GM19452 (cell line): Measurements from ENCODE around the gene SIGLEC11.
"Not testable (repeated sequence)": the region's sequence is repeated elsewhere in the genome, so short reads cannot be mapped to it uniquely, and the experiment has no call there.

Experiments
- ATAC-seq: cut with Tn5 transposase; IDR thresholded peaks from one replicate; pipeline ENCODE4 v1.9.1; 2021; ENCODE audit not compliant: unreplicated experiment

The SIGLEC11 gene

DNA sequence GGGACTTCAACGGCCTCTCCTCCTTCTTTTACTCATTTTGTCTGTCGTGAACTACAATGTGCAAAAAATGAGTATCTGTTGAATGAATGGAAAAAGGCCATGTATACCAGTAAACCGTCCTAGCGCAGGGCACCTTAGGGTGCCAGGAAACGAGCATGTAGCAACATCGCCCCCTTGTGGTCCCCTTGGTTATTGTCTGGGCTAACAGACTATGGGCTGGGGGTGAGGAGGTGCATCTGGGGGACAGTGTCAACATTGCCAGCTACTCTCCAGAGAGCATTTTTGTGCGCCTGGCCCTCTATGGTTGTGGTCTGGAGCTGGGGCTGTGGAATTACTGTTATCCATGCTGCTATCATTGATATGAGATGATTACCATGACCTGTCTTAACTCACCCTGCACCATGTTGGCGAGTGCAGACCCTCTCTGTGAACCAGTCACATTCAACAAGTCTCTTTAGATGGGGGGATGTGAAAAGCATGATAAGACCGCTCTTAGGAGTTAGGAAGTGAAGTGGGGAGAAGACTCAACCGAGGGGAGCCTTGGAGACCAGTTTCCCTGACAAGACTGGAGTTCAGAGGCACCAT lies 22.8 kb upstream of the SIGLEC11 start:
- no peak for ATAC-seq

DNA sequence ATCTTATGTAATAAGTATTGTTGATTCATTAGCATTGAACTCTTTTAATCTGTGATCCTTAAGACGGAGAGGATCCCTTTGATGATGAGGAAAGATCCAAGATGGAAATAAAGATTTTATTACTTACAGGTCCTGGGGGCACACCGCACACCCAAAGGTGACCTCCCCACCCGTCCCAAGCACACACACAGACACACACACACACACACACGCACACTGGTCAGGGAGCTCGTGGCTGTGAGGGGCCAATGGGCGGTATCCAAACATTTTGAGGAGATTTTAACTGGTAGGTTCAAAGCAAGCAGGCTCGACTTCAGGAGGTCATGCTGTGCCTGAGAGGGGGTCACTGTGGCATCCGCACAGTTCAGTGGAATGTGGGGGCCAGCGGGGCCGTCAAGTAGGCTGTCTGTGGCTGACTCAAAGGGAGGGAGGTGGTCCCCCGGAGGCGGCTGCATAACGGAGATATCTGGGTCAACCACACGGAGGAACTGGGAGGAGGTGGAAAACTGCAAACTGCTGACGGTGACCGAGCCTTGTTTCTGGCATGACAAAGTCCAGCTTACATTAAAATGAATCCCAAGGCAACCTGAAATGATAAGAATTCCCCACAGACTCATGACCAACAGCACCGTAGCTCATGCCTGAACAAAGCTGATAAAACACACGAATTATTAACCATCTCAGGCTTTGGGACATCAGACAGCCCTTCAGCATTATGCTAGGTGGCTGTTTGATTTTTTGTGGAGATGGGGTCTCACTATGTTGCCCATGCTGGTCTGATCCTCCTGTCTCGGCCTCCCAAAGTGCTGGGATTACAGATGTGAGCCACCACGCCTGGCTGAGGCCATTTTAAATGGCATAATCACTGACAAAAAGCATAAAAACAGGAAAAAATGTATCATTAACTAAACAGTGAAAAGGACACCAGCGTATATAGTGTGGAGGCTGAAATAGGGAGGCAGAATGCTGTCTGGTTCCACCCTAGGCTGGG lies 20.9 kb upstream of the SIGLEC11 start:
- no peak for ATAC-seq

DNA sequence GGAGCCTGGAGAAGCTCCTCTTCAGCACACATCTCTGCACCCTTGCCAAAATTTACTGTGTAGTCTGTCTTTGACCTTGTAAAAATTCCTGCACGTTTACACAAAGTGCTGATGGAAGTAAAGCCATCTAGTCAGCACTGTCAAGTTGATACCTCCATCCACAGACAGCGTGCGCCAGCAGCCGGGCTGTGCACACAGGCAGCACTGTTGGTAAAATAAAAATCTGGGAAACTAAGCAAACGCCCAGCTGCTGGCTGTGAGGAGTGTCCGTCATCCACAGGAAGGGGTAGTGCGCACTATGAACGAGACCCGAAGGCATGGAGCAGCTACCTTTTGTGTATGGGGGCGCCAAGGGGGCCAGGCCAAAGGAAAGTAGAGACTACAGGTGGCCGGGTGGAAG lies 17.4 kb upstream of the SIGLEC11 start:
- ATAC-seq: no peak

DNA sequence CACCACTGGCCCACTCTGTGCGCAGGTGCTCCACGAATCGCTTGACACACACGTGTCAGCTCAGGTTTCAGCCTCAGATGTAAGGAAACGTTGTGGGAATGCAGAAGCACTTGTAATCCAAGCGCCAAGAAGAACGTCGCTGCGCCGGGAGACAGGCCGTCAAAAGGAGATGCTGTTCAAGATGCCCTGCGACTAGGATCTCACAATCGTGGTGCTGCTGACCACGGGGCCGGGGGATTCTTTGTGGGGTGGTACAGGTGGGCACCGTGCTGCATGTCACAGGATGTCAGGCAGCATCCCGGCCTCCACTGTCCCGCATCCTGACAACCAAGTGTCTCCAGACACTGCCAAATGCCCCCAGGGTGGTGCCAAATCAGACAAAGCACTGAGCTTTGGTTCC lies 16.9 kb upstream of the SIGLEC11 start:
- ATAC-seq: no peak

DNA sequence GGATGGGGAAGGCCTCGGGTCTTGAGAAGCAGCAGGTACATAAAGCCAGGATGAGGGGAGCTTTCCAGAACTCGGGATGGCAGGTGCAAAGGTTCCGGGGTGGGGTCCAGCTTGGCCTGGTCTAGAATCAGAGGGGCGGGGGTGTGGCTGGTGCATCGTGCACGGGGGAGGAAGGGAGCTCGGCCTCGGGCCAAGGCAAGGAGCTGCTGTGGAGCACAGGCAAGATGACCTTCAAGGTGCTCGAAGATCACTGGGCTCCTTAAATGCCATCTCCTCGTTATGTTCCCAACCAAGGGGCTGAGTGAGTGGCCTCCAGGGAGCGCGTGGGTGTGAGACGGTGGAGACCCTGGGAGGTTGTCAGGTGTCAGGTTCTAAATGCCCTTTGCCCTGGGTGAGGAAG lies 16.1 kb upstream of the SIGLEC11 start:
- no peak for ATAC-seq

DNA sequence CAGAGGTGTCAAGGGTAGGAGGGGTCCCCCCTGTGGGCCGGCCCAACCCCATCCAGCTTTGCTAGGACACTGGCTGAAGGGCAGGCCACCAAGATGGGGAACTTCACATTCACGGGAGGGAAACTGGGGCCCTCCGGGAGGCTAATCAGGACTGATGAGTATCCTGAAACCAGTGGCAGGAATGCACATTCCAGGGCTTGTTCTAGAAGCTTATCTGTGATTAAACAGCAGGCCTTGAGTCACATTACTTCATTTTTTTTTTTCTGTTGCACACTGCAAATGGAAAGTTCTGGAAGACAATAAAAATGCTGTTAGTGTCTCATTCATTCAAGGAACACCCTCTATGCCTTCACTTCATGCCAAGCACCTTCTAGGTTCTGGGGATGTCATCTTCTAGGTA lies 15.5 kb upstream of the SIGLEC11 start:
- no peak for ATAC-seq

DNA sequence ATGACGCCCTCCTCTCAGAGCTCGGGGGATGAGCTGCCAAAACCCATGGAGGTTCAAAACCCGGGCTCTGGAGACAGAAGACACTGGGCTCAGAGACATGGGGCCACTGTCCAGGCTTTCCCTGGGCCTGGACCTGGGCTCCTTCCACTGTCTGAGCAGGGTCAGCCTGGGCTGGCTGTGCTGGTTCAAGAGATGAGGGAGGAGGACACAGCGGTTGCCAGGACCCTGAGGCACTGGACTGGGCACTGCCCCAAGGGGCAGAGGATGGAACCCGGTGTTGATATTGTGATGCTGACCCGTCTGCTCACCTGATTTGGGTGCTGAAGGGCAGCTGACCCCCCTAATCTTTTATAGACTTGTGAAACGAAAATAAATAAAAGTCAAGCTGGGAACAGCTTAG lies 14.1 kb upstream of the SIGLEC11 start:
- no peak for ATAC-seq

DNA sequence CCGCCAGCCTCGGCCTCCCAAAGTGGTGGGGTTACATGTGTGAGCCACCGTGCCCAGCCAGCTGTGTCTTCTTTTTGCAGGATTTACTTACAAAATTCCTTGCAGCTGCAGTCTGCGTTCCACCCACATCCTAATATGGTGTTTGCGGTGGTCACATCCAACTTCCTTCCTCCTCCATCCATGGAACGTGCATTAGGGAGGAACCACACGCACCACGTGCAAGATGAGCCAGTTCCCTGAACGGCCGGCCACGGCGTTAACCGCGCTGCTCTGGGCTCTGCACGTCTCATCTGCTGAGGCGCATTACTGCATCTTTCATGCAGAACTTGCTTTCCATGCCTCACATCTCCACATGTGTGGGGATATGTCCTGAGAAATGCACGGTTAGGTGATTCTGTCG lies 13.0 kb upstream of the SIGLEC11 start:
- no peak for ATAC-seq

DNA sequence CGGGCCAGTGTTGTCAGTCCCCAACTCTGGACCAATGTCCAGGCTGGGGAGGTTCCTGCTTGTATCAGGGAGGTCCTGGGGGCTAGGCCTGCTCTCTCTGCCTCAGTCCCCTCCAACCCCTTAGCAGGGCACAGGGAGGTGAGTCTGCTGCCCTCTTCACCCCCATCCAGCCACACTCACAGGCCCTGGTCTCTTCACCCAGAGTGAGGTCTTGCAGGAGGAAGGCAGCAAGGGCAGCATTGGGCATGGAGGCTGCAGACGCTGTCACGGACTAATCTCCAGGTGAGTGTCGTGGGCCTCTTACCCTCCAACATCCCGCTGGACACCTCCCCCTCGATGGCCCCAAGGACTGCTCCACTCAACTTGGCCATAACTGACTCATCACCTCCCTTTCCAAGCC lies 11.9 kb upstream of the SIGLEC11 start:
- ATAC-seq: no peak

DNA sequence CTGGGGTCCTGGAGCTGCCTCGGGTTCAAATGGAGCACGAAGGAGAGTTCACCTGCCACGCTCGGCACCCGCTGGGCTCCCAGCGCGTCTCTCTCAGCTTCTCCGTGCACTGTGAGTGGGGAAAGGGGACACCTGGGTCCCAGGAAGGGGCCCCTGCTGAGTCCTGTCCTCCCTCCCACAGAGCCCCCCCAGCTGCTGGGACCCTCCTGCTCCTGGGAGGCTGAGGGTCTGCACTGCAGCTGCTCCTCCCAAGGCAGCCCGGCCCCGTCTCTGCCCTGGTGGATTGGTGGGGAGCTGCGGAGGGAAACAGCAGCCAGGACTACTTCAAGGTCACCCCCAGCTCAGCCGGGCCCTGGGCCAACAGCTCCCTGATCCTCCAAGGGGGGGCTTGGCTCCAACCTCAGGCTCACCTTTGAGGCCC lies 11.0 kb upstream of the SIGLEC11 start:
- no peak for ATAC-seq

DNA sequence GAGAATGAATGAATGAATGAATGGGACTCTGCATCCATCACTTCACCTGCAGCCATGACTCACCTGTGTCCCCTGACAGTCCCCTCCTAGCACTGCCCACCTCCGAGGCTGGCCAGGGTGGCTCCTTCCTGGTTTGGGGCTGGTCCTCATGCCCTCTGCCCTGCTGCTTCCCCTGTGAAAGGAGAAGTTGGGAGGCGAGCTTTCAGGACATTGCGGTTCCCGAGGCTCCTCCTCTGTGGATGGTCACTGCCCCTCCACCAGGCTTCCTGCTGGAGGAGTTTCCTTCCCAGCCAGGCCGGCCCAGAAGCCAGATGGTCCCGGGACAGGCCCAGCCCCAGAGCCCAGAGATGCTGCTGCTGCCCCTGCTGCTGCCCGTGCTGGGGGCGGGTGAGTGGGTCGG lies 8.4 kb upstream of the SIGLEC11 start:
- ATAC-seq: not testable (repeated sequence)

DNA sequence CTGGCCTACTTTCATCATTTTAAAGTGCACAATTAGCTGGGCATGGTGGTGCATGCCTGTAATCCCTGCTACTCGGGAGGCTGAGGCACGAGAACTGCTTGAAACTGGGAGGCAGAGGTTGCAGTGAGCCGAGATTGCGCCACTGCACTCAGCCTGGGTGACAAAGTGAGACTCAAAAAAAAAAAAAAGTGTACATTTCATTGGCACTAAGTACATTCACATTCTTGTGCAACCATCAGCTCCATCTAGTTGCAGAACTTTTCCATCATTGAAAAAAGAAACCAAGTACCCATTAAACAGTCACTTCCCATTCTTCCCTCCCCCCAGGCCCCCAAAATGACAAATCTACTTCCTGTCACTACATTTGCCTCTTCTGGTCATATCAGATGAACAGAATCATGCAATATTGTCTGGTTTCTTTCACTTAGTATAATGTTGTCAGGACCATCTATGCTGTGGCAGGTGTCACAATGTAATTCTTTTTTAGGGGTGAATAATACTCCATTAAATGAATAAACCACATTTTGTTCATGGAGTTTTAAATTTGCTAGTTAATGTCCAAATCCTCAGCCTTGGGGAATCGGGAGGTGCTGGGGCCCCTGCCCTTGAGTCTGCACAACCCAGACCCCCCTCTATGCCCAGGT lies 7.4 kb upstream of the SIGLEC11 start:
- ATAC-seq: no peak

DNA sequence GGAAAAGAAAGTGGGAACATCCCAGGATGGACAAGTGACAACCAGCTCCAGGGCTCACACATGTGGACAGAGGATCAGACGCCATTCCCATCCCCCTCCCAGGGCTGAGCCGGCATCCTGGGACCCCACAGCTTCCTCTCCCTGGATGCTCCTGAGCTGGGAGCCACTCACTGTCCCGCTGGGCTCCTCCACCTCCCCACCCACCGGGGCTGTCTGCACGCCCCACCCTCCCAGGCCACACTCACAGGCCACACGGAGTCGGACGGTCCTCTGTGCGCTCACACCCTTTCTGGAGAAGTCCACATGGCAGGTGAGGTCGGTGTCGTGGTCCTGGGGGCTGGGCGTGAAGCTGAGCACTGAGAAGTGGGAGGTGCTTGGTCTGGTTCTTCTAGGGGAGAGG lies 1.1 kb downstream of the SIGLEC11 start:
- ATAC-seq: not testable (repeated sequence)

DNA sequence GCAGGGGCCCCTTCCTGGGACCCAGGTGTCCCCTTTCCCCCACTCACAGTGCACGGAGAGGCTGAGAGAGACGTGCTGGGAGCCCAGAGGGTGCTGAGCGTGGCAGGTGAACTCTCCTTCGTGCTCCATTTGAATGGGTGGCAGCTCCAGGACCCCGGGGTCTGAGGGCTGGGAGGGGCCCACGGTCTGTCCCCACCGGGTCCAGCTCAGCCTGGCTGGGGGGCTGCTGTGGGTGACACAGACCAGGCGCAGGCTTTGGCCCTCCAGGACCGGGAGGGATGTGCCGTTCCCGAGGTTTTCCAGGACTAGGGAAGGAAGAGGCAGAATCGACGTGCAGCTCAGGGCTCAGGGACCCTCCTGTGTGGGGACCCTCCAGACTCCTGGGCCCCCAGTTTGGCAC lies 2.4 kb downstream of the SIGLEC11 start:
- not testable (repeated sequence) for ATAC-seq

DNA sequence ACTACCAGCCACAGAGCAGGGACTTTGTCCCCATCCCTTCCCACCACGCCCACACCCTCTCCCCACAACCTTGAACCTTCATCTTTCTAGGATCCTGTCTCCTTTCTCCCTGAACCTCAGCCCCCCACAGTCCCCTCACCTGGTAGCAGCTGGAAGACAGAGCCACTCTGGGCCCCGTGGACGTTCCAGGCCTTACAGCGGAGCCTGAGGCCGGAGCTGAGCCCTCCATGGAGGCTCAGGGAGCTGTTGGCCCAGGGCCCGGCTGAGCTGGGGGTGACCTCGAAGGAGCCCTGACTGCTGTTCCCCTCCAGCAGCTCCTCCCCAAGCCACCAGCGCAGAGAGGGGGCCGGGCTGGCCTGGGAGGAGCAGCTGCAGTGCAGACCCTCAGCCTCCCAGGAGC lies 2.8 kb downstream of the SIGLEC11 start:
- ATAC-seq: not testable (repeated sequence)

DNA sequence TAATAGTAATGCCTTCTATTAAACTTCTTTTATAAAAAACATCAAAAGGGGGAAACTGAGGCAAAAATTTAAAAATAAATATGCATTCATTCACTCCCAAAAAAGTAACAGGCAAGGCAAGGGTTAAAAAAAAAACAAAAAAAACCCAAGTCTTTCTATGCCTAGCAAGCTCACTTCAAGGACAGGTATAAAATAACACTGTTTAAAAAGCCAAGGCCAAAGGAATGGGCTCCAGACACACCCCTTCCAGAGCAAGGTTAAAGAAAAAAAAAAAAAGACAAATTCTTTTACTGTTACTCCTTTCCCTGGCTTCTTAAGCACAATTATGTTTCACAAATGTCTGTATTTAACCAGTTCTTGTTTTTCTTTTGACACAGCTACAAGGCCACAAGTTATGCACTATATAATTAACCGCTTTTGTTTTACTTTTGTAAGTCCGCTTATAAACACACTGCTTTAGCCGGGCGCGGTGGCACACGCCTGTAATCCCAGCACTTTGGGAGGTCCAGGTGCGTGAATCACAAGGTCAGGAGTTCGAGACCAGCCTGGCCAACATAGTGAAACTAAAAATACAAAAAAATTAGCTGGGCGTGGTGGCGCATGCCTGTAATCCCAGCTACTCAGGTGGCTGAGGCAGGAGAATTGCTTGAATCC lies 3.6 kb downstream of the SIGLEC11 start:
- no peak for ATAC-seq

DNA sequence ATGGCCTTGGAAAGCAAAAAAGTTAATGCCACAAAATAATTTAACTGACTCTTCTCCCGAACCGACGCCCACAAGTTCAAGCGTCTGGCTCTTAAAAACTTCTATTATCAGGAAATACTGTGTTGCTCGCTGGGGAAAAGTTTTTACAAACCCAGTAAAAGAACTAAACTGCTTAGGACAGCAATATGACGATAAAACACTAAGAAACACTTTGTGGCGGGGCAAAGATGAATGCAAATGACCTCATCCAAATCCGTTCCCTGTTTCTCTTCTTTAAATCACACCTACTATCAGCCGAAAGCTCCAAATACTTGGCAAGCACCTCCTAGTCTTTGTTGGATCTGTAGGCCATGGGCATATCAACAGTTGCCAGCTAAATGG lies 4.9 kb downstream of the SIGLEC11 start:
- no peak for ATAC-seq

DNA sequence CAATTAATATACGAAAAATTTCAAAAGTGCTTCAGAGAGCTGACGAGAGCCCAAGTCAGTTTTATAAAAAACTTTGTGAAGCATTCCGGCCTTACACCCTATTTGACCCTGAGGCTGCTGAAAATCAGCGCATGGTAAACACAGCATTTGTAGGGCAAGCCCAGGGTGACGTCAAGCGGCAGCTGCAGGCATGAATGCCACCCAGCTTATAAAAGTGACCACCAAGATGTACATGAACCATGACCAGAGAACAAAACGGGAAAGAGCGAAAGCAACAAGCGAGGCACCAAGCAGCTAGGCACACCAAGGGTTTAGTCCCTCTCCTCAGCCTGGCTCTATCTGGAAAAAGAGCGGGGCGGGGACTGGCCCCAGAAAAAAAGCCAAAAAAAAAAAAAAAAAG lies 6.0 kb downstream of the SIGLEC11 start:
- no peak for ATAC-seq

DNA sequence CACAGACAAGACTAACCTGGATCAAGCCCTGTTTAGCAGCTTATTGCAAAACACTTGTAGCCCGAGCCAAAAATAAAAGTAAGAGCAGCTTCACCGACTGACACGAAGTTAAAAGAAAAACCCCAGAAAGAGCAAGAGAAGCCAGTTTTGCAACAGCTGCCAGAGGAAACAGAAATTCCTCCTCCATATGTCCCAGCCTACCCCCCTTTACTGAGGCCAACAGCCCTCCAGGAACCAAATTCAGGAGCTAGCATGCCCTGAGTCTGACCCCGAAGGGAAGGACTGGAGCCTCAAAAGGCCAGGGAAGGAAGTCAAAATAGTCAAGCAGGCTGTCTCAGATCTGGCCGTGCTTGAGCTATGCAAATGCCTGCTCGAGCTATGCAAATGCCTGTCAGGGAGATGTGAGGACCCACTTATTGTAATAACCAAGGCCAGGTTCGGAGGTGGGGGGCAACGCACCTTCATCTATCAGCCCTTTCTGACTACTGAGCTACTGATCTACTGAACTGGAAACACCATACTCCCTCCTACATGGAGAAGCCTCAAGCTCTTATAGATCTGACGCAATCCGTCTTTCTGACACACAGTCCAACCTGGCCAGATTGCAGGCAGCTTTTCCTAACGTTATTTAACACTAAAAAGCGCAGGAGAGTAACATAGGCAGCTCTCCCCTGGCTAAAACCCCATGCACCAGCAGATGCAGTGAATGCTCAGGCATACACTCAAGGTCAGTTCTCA lies 6.7 kb downstream of the SIGLEC11 start:
- no peak for ATAC-seq

DNA sequence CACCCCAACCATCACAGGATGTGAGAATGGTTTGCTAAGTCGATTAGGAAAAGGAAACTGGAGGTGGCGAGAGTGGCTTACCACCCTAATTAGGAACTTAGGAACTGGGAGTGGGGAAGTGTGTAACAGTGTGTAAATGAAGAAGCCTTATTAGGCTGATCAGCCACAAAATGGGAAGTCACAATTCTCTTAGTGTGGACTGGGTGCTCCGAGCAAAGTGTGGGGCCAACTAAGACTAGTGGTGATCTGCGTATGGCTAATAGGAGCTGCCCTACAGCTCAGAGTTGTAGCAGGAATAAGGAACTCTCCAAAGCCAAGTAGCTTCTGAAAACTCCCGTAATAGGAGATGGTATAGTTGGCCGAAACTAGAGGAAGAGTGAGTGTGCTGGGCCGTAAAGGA lies 7.6 kb downstream of the SIGLEC11 start:
- ATAC-seq: no peak

DNA sequence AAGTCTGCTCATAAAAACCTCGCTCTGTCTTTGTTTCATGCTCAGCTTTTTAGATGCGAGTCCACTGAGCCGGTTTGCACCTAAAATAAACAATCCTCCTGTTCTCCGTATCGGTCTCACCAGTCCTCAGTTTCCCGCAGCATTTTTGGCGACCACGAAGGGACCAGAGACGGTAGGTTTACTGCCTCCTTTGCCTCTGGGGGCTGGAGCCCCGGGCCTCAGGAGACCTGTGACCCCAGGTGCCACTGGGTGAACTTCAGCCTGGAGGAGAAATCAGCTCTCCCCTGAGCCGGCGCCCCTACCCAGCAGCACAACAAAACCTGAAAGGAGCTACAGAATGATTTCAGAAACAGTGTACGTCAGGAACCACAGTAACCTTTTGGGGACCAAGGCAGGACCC lies 8.1 kb downstream of the SIGLEC11 start:
- ATAC-seq: no peak
